MM.1S (cell line): ENCODE measurements around the gene ZNF483.

Experiments used
- EZH2 ChIP-seq: fragments of 300-600 bp; sonication (generic); optimal IDR thresholded peaks from 2 replicates; pipeline ENCODE3; 2017; ENCODE audit warnings: low read depth, mild to moderate bottlenecking, antibody characterized with exemption, low read length, mixed read lengths
- TF ChIP-seq, protein P1 (sequence below): fragments of 300-600 bp; sonication (generic); IDR thresholded peaks from 2 replicates; pipeline ENCODE4 v1.5.1; 2016; ENCODE audit warnings: antibody characterized with exemption, low read length, mixed read lengths

GRCh38 chr9:111525056-111525977 lies at the start of gene ZNF483:
- TF ChIP-seq, protein P1, sequence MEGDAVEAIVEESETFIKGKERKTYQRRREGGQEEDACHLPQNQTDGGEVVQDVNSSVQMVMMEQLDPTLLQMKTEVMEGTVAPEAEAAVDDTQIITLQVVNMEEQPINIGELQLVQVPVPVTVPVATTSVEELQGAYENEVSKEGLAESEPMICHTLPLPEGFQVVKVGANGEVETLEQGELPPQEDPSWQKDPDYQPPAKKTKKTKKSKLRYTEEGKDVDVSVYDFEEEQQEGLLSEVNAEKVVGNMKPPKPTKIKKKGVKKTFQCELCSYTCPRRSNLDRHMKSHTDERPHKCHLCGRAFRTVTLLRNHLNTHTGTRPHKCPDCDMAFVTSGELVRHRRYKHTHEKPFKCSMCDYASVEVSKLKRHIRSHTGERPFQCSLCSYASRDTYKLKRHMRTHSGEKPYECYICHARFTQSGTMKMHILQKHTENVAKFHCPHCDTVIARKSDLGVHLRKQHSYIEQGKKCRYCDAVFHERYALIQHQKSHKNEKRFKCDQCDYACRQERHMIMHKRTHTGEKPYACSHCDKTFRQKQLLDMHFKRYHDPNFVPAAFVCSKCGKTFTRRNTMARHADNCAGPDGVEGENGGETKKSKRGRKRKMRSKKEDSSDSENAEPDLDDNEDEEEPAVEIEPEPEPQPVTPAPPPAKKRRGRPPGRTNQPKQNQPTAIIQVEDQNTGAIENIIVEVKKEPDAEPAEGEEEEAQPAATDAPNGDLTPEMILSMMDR, result no peak
- no peak for TF ChIP-seq EZH2
